Chondrocyte (in vitro differentiated cells): Measurements from ENCODE around the gene STAU1. TPM values are rescaled to one million over a fixed set of nuclear protein-coding genes. Genes with fewer than 3 reads are reported as not detected.
"Not testable (repeated sequence)": the region's sequence is repeated elsewhere in the genome, so short reads cannot be mapped to it uniquely, and the experiment has no call there.

Source experiments
- DNase-seq: peaks from one replicate; pipeline ENCODE4 v3.0.0; 2021; ENCODE audit warnings: mixed read lengths, low spot score
- H3K27ac Mint-ChIP-seq: one replicate; pipeline ENCODE4 v1.8.0; 2021; ENCODE audit warnings: mild to moderate bottlenecking, moderate library complexity, mixed read lengths; ENCODE audit not compliant: unreplicated experiment
- H3K27me3 Mint-ChIP-seq: 2 replicates; pipeline ENCODE4 v1.8.0; 2021; ENCODE audit warnings: low read depth, mixed read lengths
- H3K36me3 Mint-ChIP-seq: 2 replicates; pipeline ENCODE4 v1.8.0; 2021; ENCODE audit warnings: low read depth, mixed read lengths
- H3K4me1 Mint-ChIP-seq: 2 replicates; pipeline ENCODE4 v1.8.0; 2021; ENCODE audit warnings: low read depth, mild to moderate bottlenecking, mixed read lengths
- H3K4me3 Mint-ChIP-seq: one replicate; pipeline ENCODE4 v1.8.0; 2021; ENCODE audit warnings: mild to moderate bottlenecking, moderate library complexity, mixed read lengths; ENCODE audit not compliant: unreplicated experiment
- H3K9me3 Mint-ChIP-seq: 2 replicates; pipeline ENCODE4 v1.8.0; 2021; ENCODE audit warnings: low read depth, mixed read lengths
- total RNA-seq: library from RNA; stranded (reverse); gene quantifications from 3 replicates; pipeline ENCODE4 v1.2.1, GENCODE V29; 2021
- TF ChIP-seq, protein P1 (sequence below): fragments of 200-600 bp; sonication (generic); IDR thresholded peaks from 2 replicates; pipeline ENCODE4 v1.5.0; 2021; ENCODE audit warnings: antibody characterized with exemption, mild to moderate bottlenecking, moderate library complexity

Gene STAU1
- total RNA-seq, 1 donor from 2014 or later, result 77.2 TPM

DNA sequence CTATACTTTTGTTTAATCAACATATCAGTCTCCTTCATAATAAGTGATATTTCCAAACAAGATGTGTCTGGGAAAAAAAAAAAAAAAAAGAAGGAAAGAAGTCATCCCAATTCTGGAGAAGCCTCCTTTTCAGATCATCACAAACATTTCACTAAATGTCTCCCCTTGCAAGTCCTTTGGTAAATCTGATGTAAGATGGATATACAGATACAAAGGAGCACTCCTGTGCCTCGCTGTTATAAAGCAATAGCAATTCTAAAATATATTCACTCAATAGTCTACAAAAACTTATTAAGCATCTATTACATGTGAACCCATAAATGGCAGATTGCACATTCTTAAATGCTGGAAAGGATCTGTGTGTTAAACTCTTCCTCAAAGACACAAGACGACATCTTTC is 17.4 kb downstream of the STAU1 start:
- no peaks in the 10 kb centered on the region for H3K27me3 Mint-ChIP-seq
- H3K4me1 Mint-ChIP-seq, result peaks cover 35% of the 10 kb centered on the region
- no peak for DNase-seq
- no peak overlapping the region for H3K4me3 Mint-ChIP-seq
- TF ChIP-seq, protein P1, sequence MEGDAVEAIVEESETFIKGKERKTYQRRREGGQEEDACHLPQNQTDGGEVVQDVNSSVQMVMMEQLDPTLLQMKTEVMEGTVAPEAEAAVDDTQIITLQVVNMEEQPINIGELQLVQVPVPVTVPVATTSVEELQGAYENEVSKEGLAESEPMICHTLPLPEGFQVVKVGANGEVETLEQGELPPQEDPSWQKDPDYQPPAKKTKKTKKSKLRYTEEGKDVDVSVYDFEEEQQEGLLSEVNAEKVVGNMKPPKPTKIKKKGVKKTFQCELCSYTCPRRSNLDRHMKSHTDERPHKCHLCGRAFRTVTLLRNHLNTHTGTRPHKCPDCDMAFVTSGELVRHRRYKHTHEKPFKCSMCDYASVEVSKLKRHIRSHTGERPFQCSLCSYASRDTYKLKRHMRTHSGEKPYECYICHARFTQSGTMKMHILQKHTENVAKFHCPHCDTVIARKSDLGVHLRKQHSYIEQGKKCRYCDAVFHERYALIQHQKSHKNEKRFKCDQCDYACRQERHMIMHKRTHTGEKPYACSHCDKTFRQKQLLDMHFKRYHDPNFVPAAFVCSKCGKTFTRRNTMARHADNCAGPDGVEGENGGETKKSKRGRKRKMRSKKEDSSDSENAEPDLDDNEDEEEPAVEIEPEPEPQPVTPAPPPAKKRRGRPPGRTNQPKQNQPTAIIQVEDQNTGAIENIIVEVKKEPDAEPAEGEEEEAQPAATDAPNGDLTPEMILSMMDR, result no peak
- peaks cover 6% of the 10 kb centered on the region for H3K36me3 Mint-ChIP-seq
- no peak overlapping the region for H3K27ac Mint-ChIP-seq
- H3K9me3 Mint-ChIP-seq, result no peaks in the 10 kb centered on the region

DNA sequence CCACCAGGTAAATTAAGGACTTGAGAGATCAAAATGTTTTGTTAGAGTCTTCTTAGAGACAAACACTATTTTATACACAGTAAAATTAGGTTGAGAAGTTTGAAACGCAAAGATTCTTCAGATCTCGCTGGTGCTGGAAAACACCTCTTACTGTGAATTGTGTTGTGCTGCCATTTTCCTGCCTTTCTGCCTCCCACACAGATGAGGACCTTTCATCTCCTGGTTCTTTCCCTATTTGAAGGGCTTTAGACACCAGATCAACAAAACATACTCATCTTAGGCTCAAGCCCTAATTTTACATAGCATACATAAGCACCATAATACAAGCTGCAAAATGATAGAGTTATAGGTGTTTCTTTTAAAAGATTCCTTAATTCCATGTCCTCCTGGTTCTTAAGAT is 18.6 kb downstream of the STAU1 start:
- no peak overlapping the region for H3K27ac Mint-ChIP-seq
- peaks cover 35% of the 10 kb centered on the region for H3K4me1 Mint-ChIP-seq

DNA sequence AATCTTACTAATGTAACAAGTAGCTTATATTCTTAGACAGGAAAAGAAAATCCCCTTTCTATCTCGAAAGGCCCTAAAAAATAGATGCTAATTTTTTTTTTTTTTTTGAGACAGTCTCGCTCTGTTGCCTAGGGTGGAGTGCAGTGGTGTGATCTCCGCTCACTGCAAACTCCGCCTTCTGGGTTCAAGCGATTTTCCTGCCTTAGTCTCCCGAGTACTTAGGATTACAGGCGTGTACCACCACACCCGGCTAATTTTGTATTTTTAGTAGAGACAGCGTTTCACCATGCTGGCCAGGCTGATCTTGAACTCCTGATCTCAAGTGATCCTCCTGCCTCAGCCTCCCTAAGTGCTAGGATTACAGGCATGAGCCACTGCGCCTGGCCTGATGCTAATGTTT is 19.3 kb downstream of the STAU1 start:
- peaks cover 35% of the 10 kb centered on the region for H3K4me1 Mint-ChIP-seq
- H3K9me3 Mint-ChIP-seq, result not testable (repeated sequence)

More for the DNA sequence above, 18.6 kb downstream of the STAU1 start:
- Mint-ChIP-seq H3K4me3 (no peak overlapping the region), H3K9me3 (no peaks in the 10 kb centered on the region), H3K27me3 (no peaks in the 10 kb centered on the region), H3K36me3 (peaks cover 6% of the 10 kb centered on the region)
- TF ChIP-seq, protein P1, result no peak
- DNase-seq, result no peak

DNA sequence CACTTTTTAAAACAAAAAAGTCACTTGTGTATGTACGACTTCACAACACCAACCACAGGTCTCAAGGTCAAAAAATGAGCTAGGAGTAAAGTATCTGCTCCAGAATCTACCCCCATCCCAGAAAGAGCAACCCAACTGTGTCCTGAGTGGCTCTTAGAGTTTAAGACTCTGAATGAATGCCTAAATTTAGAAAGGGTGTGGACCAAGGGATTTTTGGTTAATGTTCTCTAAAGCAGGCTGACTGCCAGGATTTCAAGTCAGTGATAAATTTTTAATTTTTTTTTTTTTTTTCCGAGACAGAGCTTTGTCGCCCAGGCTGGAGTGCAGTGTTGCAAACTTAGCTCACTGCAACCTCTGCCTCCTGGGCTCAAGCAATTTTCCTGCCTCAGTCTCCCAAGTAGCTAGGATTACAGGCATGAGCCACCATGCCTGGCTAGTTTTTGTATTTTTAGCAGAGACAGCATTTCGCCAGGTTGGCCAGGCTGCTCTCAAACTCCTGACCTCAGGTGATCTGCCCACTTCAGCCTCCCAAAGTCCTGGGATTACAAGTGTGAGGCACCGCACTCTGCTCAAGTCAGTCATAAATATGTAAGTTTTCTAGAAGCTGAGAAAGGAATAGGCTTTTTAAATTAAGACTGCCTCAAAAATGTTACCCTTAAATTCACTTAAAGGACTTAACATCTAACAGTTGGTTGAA is 20.2 kb downstream of the STAU1 start:
- Mint-ChIP-seq H3K9me3 (no peaks in the 10 kb centered on the region), H3K4me3 (peak overlapping the region; percentile 45), H3K4me1 (peaks cover 35% of the 10 kb centered on the region), H3K27me3 (no peaks in the 10 kb centered on the region), H3K36me3 (peaks cover 4% of the 10 kb centered on the region), H3K27ac (peak overlapping the region; percentile 85)
- no peak for DNase-seq
- TF ChIP-seq, protein P1, result no peak

More for the DNA sequence above, 19.3 kb downstream of the STAU1 start:
- H3K27me3 Mint-ChIP-seq, H3K36me3 Mint-ChIP-seq, DNase-seq, H3K4me3 Mint-ChIP-seq: not testable (repeated sequence)
- peak overlapping the region; percentile 32 for H3K27ac Mint-ChIP-seq

DNA sequence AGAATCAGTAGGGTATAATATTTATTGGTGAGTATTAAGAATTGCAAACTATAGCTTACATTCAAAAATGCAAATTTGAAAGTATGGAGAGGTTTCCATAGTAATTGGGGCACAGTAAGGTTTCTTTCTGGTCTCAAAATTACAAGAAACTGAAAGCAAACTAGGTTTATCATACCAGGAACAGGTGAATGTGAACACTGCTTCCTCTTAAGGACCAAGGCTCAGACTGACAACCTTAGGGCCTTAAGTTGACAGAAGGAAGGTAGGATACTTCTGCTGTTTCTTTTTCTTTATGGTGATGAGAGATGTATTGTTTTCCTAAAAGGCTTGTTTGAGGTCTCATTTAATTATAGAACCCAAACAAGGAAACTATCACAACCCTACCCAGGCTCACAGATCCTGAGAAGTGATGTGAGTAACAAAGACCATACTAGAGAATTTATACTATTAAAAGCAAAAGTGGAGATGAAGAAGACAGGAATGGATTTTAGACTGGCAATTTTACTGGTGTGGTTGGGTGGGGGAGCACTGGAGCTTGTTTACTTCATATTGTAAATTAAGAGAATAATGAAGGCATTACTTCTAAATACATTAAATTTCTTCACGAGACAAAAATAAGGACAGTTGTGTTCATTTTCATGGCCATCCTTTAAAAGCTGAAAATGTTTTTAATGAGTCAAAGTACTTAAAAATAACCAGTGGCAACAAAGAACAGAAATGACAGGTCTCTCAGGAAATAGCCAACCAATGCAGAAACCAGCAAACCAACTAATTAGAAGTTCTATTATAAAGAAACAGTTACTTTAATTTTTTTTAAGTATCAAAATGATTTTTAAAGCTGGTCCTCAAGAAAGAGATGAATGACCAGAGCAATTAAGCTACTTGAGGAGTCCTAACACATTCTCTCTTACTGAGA is 21.3 kb downstream of the STAU1 start:
- Mint-ChIP-seq H3K4me1 (peaks cover 34% of the 10 kb centered on the region), H3K27me3 (no peaks in the 10 kb centered on the region), H3K9me3 (no peaks in the 10 kb centered on the region), H3K27ac (peak overlapping the region; percentile 85), H3K36me3 (peaks cover 4% of the 10 kb centered on the region), H3K4me3 (no peak overlapping the region)
- TF ChIP-seq, protein P1, result no peak
- DNase-seq, result no peak
